ENCODE results near the gene SLC1A1.

GRCh38 chr9:4588721-4589120 is 98.5 kb downstream of the SLC1A1 start:
- TF ChIP-seq CTCF (IDR thresholded peaks at IDR 0.05), result no peak
- TF ChIP-seq POLR2A (IDR thresholded peaks at IDR 0.05), result no peak
